Left kidney (tissue), 2 donors: Measurements from ENCODE around the gene RAB19. TPM values are rescaled to one million over a fixed set of nuclear protein-coding genes. Genes with fewer than 3 reads are reported as not detected.
"Not testable (repeated sequence)": the region's sequence is repeated elsewhere in the genome, so short reads cannot be mapped to it uniquely, and the experiment has no call there.

Experiments
- DNase-seq: peaks from one replicate; pipeline ENCODE4 v3.0.0-alpha.2; 2013
- polyA plus RNA-seq: library from polyadenylated mRNA; unstranded; fragments of 120-200 nt; gene quantifications from one replicate; pipeline ENCODE4 v1.2.1, GENCODE V29; 2013; ENCODE audit not compliant: insufficient read length

Gene RAB19
- polyA plus RNA-seq, 1 donor, result 2.9 TPM

DNA sequence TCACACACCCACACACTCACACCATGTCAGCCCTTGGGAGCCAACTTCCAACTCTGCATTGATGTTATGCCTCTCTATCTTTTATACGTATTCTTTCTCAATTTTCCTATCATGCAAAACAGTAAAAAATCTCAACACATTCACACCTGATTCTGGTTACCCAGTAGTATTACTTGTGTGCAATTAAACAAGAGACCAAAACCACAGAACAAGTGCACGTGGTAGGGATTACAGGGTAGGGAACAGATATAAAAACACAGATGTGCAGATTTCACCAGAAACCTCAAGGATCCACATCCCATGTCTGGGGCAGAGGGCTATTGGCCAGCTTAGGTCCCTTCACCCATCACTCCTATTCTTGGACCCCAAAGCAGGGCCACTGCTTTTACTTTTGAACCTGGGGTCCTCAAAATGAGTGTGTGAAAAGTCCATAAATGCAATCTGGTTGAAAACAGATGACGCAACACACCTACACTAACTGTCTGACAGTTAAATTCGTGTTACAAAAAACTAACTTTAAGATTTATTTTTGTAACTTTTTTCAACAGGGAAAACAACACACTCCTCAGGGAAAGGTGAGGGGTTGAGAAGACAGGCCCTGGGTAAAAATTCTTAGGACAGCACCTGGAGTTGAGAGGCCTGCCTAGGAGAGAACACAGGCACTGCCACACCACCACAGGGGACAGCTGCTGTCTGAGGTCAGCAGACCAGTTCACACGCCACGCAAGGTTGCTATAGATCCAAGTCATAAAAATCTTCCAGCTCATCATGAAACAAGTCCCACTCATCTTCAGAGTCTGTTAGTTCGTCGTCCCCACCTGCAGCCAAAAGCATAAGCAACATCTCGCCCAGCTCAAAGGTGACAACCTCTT lies 50.2 kb downstream of the RAB19 start:
- DNase-seq, result not testable (repeated sequence)

DNA sequence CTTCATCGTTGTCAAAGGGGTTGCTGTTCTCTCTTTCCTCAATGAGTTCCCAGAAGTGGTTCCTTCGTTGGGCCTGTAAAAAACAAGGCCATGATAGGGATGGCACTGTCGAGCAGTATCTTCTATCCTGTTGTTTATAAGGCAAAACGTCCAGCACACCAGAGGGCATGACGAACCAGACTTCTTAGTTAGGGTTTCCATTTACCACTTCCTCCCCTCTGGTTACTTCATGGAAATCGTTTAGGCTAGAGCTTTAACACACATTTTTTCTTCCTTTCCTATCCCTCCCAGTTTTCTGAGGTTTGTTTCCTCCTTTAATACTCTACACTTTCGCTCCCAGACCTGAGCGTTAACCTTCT lies 50.8 kb downstream of the RAB19 start:
- DNase-seq, result no peak

DNA sequence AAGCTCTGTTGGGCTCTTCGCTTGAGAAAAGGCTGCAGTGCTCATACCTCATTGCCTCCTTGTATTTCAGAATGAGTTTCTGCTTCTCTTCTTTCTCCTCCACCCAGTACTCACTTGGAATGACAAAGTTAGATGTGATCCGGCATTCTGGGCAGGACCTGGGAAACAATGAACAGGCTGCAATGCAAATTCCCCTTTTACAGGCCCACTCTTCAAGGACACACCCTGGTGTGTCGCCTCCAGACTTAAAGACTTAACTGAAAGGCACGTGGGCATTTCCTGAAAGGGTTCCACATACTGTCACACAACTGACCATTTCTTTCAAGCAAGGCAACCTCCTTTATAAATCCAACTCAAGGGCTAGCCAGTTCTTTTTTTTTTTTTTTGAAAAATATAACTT lies 51.9 kb downstream of the RAB19 start:
- no peak for DNase-seq

DNA sequence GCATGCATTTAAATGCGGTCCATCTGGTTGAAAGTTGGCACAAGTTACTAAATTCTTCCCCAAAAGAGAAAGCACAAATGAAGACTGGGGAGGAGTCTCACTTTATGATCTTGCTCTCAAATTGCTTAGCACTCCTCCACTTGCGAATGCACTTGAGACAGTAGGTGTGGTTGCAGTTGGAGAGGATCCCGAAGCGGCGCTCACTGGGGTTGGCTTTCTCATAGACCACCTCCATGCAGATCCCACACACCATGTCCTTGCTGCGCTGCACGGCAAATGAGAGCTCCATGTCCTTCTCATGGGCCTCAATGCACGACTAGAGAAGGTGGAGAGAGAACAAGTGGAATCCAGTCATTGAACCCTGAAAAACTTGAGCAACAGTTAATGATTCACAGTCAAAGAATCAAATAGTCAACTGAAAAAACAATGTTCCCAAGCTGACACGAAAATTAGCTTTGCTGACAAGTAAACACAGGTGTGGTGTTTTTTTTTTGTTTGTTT lies 52.7 kb downstream of the RAB19 start:
- peak; percentile 14 for DNase-seq

DNA sequence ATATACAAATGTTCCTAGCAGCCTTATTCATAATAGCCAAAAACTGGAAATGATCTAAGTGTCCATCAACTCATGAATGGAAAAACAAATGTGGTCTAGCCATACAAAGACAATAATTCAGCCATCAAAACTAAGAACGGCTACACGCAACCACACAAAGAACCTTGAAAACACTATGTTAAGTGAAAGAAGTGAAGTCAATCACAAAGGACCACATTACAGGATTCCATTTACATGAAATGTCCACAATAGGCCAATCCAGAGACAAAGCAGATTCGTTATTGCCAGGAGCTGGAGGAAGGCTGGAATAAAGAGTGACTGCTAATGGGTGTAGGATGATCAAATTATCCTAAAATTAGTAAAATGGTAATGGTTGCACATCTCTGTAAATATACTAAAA lies 54.3 kb downstream of the RAB19 start:
- DNase-seq, result no peak

DNA sequence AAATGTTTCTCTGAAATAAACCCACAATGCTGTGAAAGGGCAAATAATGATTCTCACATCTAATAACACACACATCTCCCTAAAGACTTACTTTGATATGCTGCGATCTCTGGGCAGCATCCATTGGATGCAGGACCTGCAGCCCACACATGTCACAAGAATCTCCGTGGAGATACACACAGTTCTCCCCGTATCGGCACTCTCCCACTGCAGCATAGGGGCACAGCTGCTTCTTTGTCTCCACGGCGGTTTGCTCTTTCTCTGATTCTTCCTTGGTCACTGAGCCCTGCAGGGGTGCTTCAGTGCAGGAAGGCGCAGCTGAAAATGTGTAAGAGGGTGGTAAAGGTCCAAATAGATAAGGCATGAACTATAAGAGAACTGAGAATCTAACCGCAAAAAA lies 55.1 kb downstream of the RAB19 start:
- no peak for DNase-seq

DNA sequence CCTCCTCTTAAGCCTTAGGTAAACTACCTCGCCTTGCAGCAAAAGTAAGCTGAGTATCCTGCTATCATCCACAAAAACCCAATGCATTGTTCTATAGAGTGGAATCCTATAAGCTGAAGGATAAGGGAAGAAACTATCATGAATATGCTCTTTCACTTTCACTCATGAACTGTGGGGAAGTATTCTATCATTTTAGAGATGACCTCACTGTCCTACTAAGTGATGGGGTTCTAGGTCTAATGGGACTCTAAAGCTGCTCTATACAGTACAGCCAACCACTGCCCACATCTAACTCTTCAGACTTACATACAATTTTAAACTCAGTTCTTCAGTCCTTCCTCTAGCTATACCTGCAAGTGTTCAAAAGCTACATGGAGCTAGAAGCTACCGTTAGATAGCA lies 59.3 kb downstream of the RAB19 start:
- DNase-seq, result no peak

DNA sequence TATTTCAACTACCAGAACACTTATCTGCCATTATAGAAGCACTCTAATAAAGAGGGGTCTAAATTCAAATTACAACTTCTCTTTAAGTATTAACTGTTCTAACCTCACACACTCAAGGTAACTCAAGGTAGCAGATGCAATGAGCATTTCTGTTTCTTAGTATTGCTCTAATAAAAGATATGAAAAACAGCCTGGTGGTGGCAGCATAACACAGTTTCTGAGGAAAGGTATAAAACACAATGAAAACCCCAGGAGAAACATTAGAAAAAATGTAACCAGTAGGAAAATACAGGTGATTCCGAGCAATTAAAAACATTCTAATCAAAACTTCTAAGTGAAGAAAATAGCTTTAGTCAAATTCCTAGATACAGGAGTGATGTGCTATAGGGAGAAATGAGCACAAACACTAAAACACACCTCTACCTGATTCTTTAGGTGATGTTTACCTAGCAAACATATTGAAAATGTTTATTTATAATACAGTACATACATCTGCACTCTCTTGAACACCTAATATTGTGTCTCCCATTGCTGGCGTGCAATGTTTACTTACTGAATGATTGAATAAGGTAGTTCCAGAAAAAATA lies 72.0 kb downstream of the RAB19 start:
- DNase-seq, result no peak

DNA sequence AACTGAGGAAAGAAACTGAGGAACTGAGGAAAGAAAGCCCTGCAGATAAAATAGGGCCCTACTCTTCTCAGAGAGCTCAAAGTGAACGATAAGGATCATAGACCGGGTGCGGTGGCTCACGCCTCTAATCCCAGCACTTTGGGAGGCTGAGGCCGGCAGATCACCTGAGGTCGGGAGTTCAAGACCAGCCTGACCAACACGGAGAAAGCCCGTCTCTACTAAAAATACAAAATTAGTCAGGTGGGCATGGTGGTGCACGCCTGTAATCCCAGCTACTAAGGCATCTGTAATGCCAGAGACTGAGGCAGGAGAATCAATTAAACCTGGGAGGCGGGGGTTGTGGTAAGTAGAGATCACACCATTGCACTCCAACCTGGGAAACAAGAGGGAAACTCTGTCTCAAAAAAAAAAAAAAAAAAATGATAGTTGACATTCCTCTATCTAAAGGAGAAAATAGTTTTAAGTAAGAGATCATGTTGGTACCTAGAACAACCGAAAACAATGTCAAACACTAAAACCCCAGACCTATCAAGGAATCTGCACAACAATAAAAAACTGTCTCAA lies 72.9 kb downstream of the RAB19 start:
- DNase-seq, result no peak

Other genes starting within 250 kb of the RAB19 start
- gene KDM7A, start 227.1 kb upstream of the RAB19 start, polyA plus RNA-seq, result 17.5 TPM
- gene SLC37A3, start 5.5 kb upstream of the RAB19 start, polyA plus RNA-seq, result 63.4 TPM
- 128 TPM for gene MKRN1, start 75.4 kb downstream of the RAB19 start, polyA plus RNA-seq
- 35.5 TPM for gene DENND2A, start 236.8 kb downstream of the RAB19 start, polyA plus RNA-seq